HepG2 (cell line): ENCODE results near the gene SNAPC3. TPM values are rescaled to one million over a fixed set of nuclear protein-coding genes. Genes with fewer than 3 reads are reported as not detected.

Source experiments
- KDM6A ChIP-seq: IDR thresholded peaks from 2 replicates; pipeline ENCODE4 v1.6.1; 2016; ENCODE audit warnings: low read depth
- MEIS1 ChIP-seq: sonication (generic); formaldehyde crosslinking; IDR thresholded peaks from 2 replicates; pipeline ENCODE4 v1.9.0; 2021; ENCODE audit warnings: mild to moderate bottlenecking, missing genetic modification reagents, moderate library complexity, borderline replicate concordance
- TBL1XR1 ChIP-seq: fragments of 150-350 bp; IDR thresholded peaks from 2 replicates; pipeline ENCODE4 v1.6.1; 2014; ENCODE audit warnings: borderline replicate concordance, low read length; ENCODE audit not compliant: partially characterized antibody
- TCF12 ChIP-seq, 2 experiments: fragments of 450-650 bp in 1 of 2; sonication (generic) in 1 of 2; formaldehyde crosslinking in 1 of 2; IDR thresholded peaks; 2 replicates each; pipeline versions ENCODE4 v1.6.1 to v1.8.0; 2017 to 2022; ENCODE audit warnings: antibody characterized with exemption in 1 of 2, mild to moderate bottlenecking in 1 of 2, missing genetic modification reagents in 1 of 2, moderate library complexity in 1 of 2
- ZBTB3 ChIP-seq: sonication (generic); formaldehyde crosslinking; IDR thresholded peaks from 2 replicates; pipeline ENCODE4 v1.4.0; 2020; ENCODE audit warnings: low read depth, mild to moderate bottlenecking, moderate library complexity, missing genetic modification reagents, borderline replicate concordance
- ZNF737 ChIP-seq: sonication (generic); formaldehyde crosslinking; IDR thresholded peaks from 2 replicates; pipeline ENCODE4 v1.5.0; 2020; ENCODE audit warnings: missing genetic modification reagents, mild to moderate bottlenecking, borderline replicate concordance
- ZNF878 ChIP-seq: sonication (generic); formaldehyde crosslinking; IDR thresholded peaks from 2 replicates; pipeline ENCODE4 v1.8.1; 2023; ENCODE audit warnings: mild to moderate bottlenecking, missing genetic modification reagents, moderate library complexity
- polyA plus RNA-seq, 8 experiments: library from polyadenylated mRNA; depleted of rRNA in 3 of 8; stranded (reverse) in 7 of 8; unstranded in 1 of 8; fragments of >200 nt; fragmentation: Illumina TruSeq in 4 of 8; extraction: Trizol in 4 of 8; gene quantifications; 2 replicates each; pipeline versions ENCODE4 v1.2.1 to v1.2.3, GENCODE V29; 2011 to 2016; ENCODE audit warnings: low read depth in 4 of 8, missing spikeins in 1 of 8, mixed read lengths in 1 of 8; ENCODE audit not compliant: insufficient read depth in 1 of 8
- total RNA-seq, 5 experiments: library from RNA; depleted of rRNA; stranded (reverse); fragments of >200 nt; fragmentation: Illumina TruSeq; extraction: Trizol; gene quantifications; 2 replicates each; pipeline ENCODE4 v1.2.3, GENCODE V29; 2016; ENCODE audit warnings: low read depth in 1 of 5
- TF ChIP-seq, protein P1 (sequence below): sonication (generic); formaldehyde crosslinking; IDR thresholded peaks from 2 replicates; pipeline ENCODE4 v1.8.0; 2022; ENCODE audit warnings: missing genetic modification reagents, mild to moderate bottlenecking, moderate library complexity, borderline replicate concordance
- TF ChIP-seq, protein P2 (sequence below): sonication (generic); formaldehyde crosslinking; IDR thresholded peaks from 2 replicates; pipeline ENCODE4 v1.4.0; 2020; ENCODE audit warnings: missing genetic modification reagents
- TF ChIP-seq, protein P3 (sequence below): sonication (generic); formaldehyde crosslinking; IDR thresholded peaks from 2 replicates; pipeline ENCODE4 v1.8.0; 2022; ENCODE audit warnings: missing genetic modification reagents, mild to moderate bottlenecking, inconsistent platforms, borderline replicate concordance

Gene SNAPC3
- total and polyA plus RNA-seq, 2 of the 13 experiments (the other 11 are each of a cell fraction or from before 2014, with no cell fraction given) = 25.6 to 26.0 TPM

- TF ChIP-seq, protein P1, sequence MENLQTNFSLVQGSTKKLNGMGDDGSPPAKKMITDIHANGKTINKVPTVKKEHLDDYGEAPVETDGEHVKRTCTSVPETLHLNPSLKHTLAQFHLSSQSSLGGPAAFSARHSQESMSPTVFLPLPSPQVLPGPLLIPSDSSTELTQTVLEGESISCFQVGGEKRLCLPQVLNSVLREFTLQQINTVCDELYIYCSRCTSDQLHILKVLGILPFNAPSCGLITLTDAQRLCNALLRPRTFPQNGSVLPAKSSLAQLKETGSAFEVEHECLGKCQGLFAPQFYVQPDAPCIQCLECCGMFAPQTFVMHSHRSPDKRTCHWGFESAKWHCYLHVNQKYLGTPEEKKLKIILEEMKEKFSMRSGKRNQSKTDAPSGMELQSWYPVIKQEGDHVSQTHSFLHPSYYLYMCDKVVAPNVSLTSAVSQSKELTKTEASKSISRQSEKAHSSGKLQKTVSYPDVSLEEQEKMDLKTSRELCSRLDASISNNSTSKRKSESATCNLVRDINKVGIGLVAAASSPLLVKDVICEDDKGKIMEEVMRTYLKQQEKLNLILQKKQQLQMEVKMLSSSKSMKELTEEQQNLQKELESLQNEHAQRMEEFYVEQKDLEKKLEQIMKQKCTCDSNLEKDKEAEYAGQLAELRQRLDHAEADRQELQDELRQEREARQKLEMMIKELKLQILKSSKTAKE (CRISPR knock-in tag) = no peak
- TF ChIP-seq MEIS1 = peak; percentile 65; the same call in 1 of the 2 replicates
- TF ChIP-seq, protein P2, sequence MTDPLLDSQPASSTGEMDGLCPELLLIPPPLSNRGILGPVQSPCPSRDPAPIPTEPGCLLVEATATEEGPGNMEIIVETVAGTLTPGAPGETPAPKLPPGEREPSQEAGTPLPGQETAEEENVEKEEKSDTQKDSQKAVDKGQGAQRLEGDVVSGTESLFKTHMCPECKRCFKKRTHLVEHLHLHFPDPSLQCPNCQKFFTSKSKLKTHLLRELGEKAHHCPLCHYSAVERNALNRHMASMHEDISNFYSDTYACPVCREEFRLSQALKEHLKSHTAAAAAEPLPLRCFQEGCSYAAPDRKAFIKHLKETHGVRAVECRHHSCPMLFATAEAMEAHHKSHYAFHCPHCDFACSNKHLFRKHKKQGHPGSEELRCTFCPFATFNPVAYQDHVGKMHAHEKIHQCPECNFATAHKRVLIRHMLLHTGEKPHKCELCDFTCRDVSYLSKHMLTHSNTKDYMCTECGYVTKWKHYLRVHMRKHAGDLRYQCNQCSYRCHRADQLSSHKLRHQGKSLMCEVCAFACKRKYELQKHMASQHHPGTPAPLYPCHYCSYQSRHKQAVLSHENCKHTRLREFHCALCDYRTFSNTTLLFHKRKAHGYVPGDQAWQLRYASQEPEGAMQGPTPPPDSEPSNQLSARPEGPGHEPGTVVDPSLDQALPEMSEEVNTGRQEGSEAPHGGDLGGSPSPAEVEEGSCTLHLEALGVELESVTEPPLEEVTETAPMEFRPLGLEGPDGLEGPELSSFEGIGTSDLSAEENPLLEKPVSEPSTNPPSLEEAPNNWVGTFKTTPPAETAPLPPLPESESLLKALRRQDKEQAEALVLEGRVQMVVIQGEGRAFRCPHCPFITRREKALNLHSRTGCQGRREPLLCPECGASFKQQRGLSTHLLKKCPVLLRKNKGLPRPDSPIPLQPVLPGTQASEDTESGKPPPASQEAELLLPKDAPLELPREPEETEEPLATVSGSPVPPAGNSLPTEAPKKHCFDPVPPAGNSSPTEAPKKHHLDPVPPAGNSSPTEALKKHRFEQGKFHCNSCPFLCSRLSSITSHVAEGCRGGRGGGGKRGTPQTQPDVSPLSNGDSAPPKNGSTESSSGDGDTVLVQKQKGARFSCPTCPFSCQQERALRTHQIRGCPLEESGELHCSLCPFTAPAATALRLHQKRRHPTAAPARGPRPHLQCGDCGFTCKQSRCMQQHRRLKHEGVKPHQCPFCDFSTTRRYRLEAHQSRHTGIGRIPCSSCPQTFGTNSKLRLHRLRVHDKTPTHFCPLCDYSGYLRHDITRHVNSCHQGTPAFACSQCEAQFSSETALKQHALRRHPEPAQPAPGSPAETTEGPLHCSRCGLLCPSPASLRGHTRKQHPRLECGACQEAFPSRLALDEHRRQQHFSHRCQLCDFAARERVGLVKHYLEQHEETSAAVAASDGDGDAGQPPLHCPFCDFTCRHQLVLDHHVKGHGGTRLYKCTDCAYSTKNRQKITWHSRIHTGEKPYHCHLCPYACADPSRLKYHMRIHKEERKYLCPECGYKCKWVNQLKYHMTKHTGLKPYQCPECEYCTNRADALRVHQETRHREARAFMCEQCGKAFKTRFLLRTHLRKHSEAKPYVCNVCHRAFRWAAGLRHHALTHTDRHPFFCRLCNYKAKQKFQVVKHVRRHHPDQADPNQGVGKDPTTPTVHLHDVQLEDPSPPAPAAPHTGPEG = peak; percentile 88
- no peak for TF ChIP-seq KDM6A (CRISPR knock-in tag)
- TF ChIP-seq, protein P3, sequence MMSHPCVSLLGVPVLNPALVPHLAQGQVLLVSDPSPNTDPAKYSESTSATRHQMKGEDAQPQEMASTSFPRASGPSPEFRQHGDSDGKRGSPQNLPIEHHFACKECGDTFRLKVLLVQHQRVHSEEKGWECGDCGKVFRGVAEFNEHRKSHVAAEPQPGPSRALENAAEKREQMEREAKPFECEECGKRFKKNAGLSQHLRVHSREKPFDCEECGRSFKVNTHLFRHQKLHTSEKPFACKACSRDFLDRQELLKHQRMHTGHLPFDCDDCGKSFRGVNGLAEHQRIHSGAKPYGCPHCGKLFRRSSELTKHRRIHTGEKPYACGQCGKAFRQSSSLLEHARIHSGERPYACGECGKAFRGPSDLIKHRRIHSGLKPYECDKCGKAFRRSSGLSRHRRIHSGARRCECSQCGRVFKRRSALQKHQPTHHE = 0 out of 2 replicates have a peak, but pooled peaks have one; percentile 36
- TF ChIP-seq TBL1XR1 = no peak
- TF ChIP-seq ZBTB3 = no peak
- TF ChIP-seq TCF12 (IDR thresholded peaks at IDR 0.05) = no peak
- TF ChIP-seq TCF12 (CRISPR knock-in tag; IDR thresholded peaks at IDR 0.05) = no peak
- TF ChIP-seq ZNF737 (CRISPR knock-in tag) = no peak; the same call in 1 of the 2 replicates
- TF ChIP-seq ZNF878 = no peak
These were observed at the start of gene SNAPC3 (continued) for GRCh38 chr9:15422372-15423230.
